Activated CD4-positive, alpha-beta T cell treated with anti-CD3 and anti-CD28 coated beads, Interleukin-10, Interleukin-2, amounts not matched to agents 100 ng/mL and 50 ng/mL, durations not matched to agents 16 hours and 8 hours (primary cell): ENCODE data around the gene PANK1.
"Not testable (repeated sequence)": the region's sequence is repeated elsewhere in the genome, so short reads cannot be mapped to it uniquely, and the experiment has no call there.

Source experiments
- DNase-seq: peaks from one replicate; pipeline ENCODE4 v3.0.0-alpha.2; 2020

PANK1 gene

DNA sequence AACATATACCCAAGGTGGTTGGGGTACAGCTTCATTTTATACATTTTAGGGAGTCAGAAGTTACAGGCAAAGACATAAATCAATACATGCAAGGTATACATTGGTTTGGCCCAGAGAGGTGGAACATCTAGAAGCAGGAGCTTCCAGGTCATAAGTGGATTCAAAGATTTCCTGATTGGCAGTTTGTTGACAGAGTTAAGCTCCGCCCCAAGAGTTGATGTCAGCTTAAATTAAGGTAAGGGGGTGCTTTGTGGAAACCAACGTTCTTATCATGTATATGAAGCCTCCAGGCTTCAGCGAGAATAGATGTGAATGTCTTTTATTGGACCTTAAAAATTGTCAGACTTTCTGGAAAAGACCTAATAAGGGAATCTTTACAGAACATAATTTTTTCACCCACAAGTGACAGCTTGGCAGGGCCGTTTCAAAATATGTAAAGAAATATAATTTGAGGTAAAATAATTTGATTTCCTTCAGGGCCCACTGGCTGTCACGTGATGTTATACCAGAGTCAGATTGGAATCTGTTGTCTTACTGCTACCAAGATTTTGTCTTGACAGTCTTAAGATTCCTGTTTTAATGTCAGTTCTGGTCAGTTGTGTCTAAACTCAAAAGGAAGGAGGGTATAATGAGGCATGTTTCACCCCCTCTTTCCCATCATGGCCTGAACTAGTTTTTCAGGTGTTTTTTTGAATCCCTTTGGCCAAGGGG is 6.3 kb upstream of the PANK1 start:
- no peak for DNase-seq

DNA sequence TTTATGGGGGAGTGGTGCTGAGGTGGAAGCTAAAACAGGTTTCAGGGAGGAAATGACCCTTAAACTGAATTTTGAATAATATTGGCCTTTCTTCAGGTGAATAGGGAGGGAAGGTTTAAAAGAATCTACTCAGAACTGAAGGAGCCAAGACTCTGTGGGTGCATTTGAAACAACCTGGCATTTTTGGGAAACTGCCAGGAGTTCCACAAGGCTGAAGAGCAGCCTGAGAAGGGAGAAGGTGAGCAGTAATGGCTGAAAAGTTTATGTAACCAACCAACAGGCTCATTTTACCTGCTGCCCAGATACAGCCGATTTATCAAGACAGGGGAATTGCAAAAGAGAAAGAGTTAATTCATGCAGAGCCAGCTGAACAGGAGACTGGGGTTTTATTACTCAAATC is 4.0 kb upstream of the PANK1 start:
- DNase-seq = no peak

DNA sequence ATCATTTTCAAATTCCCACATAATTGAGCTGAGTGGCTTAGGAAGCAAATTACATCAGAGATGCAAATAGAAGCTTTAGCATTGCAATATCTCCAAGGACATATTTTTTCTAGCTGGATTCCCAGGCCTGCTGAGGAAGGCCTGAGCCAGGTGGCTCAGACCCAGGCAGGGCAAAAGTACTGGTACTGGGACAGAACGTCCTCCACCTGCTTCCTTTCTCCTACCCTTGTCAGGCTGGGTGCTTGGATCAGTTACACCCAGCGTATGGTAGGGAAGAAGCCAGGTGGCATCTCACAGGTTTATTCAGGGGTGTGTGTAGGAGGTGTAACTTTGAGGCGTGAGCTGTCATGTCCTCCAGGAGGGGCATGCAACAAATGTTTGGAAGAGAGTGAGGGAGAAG is 3.0 kb upstream of the PANK1 start:
- DNase-seq = no peak

DNA sequence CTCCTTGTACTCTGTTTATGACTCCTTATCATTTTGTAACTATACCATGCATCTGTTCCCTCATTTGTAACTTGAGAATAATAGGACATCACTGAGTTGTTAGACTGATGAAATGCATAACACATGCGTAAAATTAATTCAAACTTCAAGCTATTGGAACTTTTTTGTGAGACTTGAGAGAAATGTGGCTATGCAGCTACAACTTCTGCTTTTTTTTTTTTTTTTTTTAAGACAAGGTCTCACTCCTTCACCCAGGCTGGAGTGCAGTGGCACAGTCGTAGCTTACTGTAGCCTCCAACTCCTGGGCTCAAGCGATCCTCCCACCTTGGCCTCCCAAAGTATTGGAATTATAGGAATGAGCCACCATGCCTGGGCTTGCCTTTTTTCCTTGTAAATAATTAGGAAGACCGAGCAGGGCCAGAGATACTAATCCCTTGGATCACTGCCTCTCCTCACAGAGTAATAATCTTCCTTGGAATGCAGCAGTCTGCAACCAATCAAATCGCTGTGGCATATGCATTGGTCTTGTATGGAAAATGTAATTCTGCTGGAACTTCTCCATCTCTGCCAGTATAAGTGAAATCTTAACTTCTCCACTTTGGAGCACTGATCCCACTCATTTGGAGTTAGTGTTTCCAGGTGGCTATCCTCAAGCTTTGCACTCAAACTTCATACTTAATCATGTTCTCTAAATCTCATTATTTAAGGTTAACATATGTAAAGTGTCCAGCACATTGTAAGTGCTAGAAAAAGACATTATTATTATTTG is 2.0 kb upstream of the PANK1 start:
- no peak for DNase-seq

DNA sequence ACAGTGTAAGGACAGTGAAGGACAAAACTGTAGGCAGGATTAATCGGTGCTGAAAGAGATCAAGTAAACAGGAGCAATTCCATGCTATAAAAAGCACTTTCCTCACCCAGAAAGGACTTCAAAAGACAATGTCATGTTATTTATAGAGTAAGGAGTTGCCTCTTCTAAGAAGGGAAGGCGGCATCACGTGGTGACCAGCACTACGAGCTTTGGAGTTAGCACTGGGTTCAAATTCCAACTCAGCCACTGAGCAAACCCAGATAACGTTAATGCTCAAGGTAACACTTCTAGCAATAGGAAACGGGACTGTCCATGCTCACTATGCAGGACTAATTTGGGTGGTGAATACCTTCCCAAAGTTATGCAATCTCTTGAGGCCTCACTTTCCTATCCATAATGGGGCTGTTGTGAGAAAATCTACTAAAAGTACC is 715 bp upstream of the PANK1 start:
- DNase-seq = no peak

DNA sequence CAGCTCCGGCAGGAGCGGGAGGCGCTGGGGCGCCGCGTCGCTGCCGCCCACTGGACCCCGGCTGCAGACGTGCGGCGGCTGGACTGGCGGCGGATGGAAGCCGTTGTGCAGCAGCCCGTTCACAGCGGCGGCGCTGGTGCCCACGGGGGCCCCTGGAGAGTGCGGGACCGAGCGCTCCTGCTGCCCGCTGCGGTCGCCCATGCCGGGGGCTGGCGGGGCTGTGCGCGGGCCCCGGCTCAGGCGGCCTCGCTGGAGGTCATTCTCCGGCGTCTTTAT is 413 bp downstream of the PANK1 start:
- no peak for DNase-seq

DNA sequence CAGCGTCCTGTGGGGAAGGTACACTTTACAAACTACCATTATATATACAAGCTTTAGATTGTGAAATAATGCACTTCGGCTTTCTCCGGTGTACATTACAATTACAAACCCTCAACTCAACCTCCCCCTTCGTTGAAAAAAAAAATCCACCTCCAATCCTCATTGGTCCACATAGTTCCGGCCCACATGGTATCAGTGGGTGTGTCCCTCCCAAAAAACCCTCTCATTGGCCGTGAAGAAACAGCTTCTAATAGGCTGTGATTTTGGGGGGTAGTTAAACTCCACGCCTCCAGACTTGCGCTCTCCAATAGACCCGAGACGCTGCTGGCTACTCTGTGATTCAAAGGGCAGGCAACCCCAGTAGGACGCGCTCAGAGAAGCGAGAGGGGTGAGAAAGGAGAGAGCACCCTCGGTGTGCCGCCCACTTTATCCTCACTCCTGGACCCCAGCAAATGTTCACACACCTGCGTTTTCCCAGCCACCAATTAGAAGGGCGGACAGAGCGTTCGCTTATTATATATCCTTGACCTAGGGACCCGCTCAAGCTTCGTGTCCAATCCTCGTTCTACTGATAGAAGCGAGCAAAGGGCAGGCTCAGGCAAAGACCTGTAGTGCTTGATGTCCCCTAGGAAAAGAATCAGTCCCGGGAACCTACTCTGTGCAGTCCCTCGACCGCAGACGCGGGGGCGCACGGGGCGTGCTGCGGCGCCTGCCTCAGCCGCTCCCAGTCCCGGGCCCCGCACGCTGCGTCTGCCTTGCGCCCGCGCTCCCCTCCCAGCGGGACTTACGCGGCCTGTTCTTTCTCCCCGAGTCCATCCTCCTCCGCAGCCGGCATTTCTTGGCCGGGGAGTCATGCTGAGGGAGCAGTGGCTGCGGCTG is 991 bp downstream of the PANK1 start:
- DNase-seq = peak; percentile 93

DNA sequence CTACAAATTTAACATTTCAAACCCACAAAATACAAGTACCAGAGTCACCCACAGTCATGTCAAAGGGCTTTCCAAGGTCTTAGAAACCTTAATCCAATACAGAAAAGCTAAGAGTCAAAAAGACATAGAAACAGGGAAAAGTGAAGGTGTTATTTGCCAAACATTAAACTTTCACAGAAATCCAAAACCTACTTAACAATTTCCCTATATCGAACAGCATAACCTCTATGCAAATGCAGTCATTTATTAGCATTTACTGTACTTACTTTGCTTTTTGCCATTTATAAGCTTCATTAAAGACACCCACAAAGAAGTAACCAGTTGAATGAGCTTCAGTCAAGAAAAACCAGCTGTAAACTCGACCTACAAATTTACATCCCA is 1.6 kb downstream of the PANK1 start:
- no peak for DNase-seq

DNA sequence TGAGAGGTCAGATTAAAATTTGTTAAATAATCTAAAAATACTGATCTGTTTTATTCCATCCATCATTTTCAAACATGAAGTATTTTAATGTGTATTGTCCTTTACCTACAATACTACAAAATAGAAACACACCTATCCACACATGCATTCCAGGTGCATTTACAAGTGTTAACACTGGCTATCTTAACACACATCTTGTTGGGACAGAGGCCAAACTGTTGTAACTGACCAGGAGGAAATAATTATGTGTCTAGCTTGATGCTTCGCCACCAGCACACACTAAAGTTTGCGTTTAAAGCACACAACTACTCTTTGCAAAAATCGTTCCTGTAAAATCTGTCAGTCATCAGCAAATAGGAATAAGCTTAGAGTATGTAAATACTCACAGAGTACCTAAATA is 2.8 kb downstream of the PANK1 start:
- no peak for DNase-seq

DNA sequence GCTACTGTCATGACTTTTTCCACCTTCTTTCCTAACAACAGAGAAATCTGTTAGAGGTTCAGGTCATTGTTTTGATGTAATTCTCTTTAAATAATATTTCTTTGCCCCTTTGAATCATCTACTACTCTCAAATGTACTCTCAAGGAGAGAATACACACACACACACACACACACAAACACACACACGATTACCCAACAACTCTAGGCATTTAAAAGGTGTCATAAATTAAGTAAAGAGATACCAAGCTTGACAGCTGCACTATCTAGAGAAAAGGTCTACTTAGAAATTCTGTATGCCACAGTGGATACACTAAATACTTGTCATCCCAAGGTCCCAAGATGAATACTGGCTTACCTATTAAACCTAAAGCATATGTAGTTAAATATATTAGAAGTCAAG is 4.8 kb downstream of the PANK1 start:
- no peak for DNase-seq

DNA sequence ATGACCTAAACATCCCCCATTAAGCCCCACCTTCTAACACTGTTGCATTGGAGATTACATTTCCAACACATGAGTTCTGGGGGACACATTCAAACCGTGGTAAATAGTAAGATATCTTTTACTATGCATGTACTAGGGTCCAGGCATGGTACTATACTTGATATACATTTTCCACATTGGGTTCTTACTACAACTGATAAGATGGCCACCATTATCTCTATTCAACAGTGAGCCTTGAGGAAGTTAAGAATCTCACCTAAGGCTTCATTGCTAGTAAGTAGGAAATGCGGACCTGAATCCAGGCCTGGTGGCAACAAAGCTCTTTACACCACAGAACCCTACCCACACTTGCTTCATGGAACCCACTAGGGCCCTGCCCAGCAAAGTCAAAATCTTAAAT is 5.7 kb downstream of the PANK1 start:
- DNase-seq = no peak

DNA sequence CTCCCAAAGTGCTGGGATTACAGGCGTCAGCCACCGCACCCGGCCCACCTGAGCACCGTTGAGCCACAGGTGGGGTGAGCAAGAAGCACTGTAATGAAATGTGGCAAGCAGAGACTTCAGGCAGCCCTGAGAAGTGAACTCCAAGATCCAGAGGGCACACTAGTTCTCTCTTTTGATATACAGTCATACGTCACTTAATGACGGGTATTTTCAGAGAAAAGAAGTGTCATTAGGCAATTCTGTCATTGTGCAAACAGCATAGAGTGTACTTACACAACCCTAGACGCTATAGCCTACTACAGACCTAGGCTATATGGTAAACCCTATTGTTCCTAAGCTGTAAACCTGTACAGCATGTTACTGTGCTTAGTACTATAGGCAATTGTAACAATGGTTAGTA is 7.9 kb downstream of the PANK1 start:
- DNase-seq = no peak

DNA sequence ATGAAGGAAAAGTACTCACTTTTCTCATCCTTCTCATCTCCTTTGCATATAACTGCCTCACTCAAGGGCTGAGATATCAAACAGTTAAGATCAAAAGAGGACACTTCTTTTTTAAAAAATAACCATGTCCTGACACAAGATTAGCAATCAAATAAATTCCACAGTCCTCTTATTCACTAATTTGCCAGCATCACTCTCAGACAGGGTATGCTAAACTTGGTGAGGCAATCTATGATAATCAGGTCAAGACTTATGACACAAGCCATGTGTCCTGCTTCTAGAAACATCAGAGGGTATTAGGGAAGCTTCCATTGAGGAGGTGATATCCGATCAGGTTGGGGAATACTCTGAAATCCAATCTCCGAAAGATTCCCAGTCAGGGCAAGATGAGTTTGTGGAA is 10.4 kb downstream of the PANK1 start:
- no peak for DNase-seq

DNA sequence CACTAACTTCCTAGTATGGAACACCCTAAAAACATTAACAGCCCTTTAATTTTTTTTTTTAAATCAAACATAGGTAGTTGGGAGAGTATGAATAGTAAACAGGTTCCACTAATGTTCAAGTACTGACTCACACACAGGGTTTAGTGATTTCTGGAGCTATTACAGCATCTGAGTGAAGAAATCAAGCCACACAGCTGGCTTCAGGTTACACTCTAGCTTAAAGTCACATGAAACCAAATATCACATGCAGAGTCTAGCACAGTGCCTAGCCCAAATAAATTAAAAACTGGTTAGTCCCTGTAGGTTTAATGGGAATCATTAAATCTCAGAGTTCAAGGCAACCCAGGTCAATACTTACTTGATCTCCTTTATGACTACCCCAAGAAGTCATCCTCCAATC is 11.6 kb downstream of the PANK1 start:
- DNase-seq = peak; percentile 30

DNA sequence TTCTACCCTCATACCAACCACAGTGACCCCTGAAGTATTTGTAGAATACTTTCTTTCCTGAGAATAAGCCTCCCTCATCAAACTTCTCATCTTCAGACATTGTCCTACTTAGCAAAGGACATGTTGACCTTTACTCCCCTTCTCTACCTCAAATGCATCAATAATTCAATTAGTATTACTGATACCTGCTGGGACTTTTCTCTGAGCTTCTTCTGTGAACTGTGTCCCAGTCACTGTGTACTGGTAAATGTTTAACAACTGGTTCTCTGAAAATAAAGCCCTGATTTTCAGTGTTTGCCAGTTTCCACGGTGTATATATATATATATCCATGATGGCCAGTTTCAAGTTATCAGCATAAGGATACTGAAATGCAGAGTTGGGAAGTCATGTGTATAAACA is 12.2 kb downstream of the PANK1 start:
- DNase-seq = no peak

DNA sequence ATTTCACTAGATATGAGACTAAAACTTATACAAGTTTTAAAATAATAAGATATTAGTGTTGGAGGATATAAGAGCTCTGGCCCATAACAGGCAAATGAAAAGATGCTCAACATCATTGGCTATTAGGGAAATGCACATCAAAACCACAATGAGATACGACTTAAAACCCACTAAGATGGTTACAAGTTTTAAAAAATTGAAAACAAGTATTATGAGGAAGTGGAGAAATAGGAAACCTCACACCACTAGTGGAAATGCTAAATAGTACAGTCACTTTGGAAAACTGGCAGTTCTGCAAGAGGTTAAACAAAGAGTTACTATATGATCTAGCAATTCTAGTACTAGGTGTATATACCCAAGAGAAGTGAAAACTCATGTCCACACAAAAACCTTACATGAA is 17.2 kb downstream of the PANK1 start:
- no peak for DNase-seq

DNA sequence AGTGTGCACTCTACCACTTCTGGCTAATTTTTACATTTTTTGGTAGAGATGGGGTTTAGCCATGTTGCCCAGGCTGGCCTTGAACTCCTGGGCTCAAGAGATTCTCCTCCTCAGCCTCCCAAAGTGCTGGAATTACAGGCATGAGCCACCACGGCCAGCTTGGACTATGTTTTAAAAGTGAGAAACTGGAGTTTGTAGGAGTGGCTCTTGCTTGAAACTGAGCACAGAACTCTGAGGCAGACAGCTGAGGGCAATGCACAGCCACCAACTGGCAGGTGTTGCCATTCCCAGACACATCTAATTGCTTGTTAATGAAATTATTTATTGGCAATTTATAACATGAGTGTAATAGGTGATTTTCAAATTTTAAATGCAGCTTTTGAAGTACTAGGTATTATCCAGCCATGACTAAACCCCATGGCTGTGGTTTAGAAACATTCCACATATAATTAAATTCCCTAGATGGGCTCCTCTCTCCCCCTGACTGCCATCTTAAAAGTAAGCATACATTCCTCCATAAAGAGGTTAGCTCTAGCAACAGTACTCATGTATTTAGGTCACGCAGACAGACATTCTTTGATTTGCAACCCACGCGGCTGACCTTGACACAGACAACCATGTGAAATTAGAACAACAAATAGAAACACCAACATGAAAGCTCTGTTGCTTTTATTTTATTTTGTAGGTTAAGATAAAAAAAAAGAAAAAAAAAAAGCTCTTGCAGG is 19.8 kb downstream of the PANK1 start:
- DNase-seq = no peak

DNA sequence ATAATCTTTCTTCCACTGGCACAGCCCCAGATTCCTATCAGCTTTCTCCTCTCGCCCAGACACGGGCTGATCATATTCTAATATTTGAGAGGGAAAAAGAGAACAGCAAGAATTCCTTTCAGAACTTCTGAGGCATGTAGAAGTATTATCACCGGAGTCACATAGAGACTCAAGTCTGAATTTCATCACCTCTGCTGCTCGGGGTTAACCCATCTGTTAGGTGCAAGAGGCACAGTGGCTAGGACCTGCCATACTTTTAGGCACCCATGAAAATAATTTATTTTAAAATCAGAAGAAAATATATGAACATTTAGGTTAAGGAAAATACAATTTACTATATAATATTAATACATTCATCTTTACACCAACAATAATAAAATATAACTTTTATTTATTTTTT is 21.0 kb downstream of the PANK1 start:
- no peak for DNase-seq

DNA sequence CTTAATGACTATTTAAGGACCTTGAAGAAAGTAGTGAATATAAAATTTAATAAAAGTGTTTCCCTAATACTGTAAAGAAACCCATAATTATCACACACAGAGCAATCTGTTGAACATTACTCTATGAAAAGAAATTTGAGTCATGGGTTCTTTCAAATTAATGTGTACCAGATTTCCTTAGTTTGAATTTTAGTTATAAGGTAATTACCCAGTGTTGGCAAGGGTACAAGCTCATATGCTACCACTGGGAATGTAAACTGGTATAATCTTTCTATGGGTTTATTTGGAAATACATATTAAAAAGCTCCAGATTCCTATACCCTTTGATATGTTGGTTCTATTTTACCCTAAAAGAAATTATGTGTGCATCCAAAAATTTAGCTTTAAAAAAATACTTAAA is 22.9 kb downstream of the PANK1 start:
- DNase-seq = no peak

DNA sequence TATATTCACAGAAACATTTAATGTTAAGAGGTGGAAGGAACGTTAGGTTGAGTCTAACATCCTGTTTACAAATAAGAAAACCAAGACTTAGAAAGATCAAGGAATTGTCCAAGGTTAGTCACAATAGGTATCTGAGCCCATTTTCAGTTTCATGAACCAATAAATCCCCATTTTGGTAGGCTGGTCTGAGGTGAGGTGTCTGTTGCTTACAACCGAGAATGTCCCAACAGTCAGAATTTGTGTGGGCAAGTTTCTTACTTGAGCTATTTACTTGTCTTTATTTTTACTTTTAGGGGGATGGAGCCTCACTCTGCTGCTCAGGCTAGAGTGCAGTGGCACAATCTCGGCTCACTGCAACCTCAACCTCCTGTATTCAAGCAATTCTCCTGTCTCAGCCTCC is 23.6 kb downstream of the PANK1 start:
- no peak for DNase-seq

DNA sequence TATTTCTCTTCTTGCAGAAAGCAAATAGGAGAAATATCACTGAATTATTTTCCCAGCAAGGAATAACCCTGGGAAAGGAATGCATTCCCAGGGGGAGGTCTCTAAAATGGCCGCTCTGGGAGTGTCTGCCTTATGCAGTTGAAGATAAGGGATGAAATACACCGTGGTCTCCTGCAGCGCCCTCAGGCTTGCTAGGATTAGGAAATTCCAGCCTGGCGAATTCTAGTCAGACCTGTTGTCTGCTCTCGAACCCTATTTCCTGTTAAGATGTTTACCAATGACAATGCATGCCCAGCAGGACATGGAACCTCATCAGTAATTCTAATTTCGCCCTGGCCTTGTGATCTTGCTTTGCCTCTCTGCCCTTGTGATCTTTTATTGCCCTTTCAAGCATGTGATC is 24.7 kb downstream of the PANK1 start:
- DNase-seq = not testable (repeated sequence)

DNA sequence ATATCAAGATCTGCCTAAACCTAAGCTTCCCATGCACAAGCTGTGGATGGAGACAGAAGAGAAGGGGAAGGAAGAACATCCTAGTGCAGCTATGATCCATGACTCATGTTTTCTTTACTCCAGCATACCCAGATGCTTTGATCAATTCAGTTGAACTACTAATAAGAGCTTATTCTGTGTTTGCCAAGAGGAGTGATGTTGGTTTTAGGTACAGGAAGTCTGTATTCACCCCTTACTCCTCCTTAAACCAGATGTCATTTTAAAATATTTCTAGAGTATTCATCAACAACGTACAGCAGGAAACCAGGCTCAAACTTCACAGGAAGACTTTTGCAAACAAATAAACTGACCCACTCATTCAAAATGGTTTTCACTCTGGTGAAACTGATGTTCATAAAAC is 29.2 kb downstream of the PANK1 start:
- no peak for DNase-seq

DNA sequence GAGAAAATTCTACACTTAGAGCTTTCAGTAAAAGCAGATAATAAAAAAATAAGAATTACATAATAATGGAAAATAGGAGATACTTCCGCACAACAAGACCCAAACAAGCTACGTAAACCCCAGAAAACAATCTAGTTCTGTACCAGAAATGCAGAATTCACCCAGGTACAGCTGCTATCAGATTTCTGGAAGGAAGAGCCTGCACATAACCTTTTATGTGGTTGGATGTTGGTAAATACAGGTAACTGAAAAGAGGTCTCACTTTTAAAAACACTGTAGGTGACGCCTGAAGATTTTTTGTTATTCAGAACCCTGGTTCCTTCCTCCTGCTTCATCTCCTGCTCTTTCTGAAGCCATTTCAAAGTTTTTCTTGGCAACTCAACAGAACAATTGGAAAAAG is 29.9 kb downstream of the PANK1 start:
- DNase-seq = no peak
